DMS114 treated with DMSO at 0.1 percent for 48 hours (cell line): ENCODE measurements around the gene SOBP.

Experiments used
- DNase-seq: peaks from one replicate; lab custom pipeline; 2025; ENCODE audit not compliant: unreplicated experiment; lab: John Stamatoyannopoulos, UW

Gene SOBP

GRCh38 chr6:107656401-107656800, 166.5 kb downstream of the SOBP start:
- DNase-seq, result no peak

GRCh38 chr6:107656883-107657282, 167.0 kb downstream of the SOBP start:
- no peak for DNase-seq

GRCh38 chr6:107657373-107657754, 167.4 kb downstream of the SOBP start:
- DNase-seq, result no peak

- no peak for DNase-seq
Measured at GRCh38 chr6:107657755-107658461, 168.0 kb downstream of the SOBP start.

GRCh38 chr6:107658920-107659865, 169.3 kb downstream of the SOBP start:
- DNase-seq, result no peak

GRCh38 chr6:107660839-107661238, 170.9 kb downstream of the SOBP start:
- no peak for DNase-seq

GRCh38 chr6:107661291-107661690, 171.4 kb downstream of the SOBP start:
- no peak for DNase-seq

GRCh38 chr6:107662333-107662732, 172.4 kb downstream of the SOBP start:
- no peak for DNase-seq

GRCh38 chr6:107663308-107663707, 173.4 kb downstream of the SOBP start:
- no peak for DNase-seq

- DNase-seq, result no peak
Measured at GRCh38 chr6:107665382-107665781, 175.5 kb downstream of the SOBP start.

- no peak for DNase-seq
Measured at GRCh38 chr6:107666084-107666980, 176.4 kb downstream of the SOBP start.

GRCh38 chr6:107666981-107667601, 177.2 kb downstream of the SOBP start:
- DNase-seq, result no peak

- DNase-seq, result no peak
Measured at GRCh38 chr6:107667790-107668189, 177.9 kb downstream of the SOBP start.

GRCh38 chr6:107668743-107669474, 179.0 kb downstream of the SOBP start:
- DNase-seq, result no peak

- no peak for DNase-seq
Measured at GRCh38 chr6:107670792-107671199, 180.9 kb downstream of the SOBP start.

- no peak for DNase-seq
Measured at GRCh38 chr6:107673076-107673494, 183.2 kb downstream of the SOBP start.

GRCh38 chr6:107674995-107675738, 185.2 kb downstream of the SOBP start:
- DNase-seq, result peak; percentile 69

- DNase-seq, result no peak
Measured at GRCh38 chr6:107676042-107676441, 186.1 kb downstream of the SOBP start.

- no peak for DNase-seq
Measured at GRCh38 chr6:107677399-107677798, 187.5 kb downstream of the SOBP start.
